Right atrium auricular region (tissue), 2 donors: ENCODE results near the gene ABCA3. TPM values are rescaled to one million over a fixed set of nuclear protein-coding genes. Genes with fewer than 3 reads are reported as not detected.
A peak's percentile ranks its signal among the peaks of the same experiment; 100 is the strongest.

Experiments used
- DNase-seq: peaks from one replicate; pipeline ENCODE4 v3.0.0-alpha.2; 2019; ENCODE audit warnings: low spot score
- H3K27ac ChIP-seq, 2 donors: fragments of 200-600 bp; sonication (generic); 1 replicate in 1 of 2; 2 replicates in 1 of 2; pipeline ENCODE4 v1.5.1; 2016 to 2019
- H3K27me3 ChIP-seq, 2 donors: fragments of 200-600 bp; sonication (generic); one replicate each; pipeline versions ENCODE4 v1.5.1 to v1.6.0; 2017 to 2019
- H3K36me3 ChIP-seq: fragments of 200-600 bp; sonication (generic); one replicate; pipeline ENCODE4 v1.5.1; 2016
- H3K4me1 ChIP-seq, 2 donors: fragments of 200-600 bp; sonication (generic); one replicate each; pipeline versions ENCODE4 v1.5.1 to v1.6.0; 2017 to 2019
- H3K4me3 ChIP-seq, 2 donors: fragments of 200-600 bp; sonication (generic); 1 replicate in 1 of 2; 2 replicates in 1 of 2; pipeline ENCODE4 v1.5.1; 2017 to 2019; ENCODE audit warnings: mild to moderate bottlenecking in 1 of 2, moderate library complexity in 1 of 2
- H3K9me3 ChIP-seq, 2 donors: fragments of 200-600 bp; sonication (generic); one replicate each; pipeline ENCODE4 v1.5.1; 2019
- total RNA-seq, 2 donors: library from RNA; depleted of rRNA; stranded (reverse); fragments of >200 nt; gene quantifications; one replicate each; pipeline ENCODE4 v1.1.0, GENCODE V29; 2016
- TF ChIP-seq, protein P1 (sequence below), 2 donors: fragments of 200-600 bp; sonication (generic); IDR thresholded peaks; one replicate each; pipeline ENCODE4 v1.5.1; 2019; ENCODE audit warnings: antibody characterized with exemption in 2 of 2

Gene ABCA3
- total RNA-seq, 2 donors from 2014 or later: 7.5 to 10.1 TPM

DNA sequence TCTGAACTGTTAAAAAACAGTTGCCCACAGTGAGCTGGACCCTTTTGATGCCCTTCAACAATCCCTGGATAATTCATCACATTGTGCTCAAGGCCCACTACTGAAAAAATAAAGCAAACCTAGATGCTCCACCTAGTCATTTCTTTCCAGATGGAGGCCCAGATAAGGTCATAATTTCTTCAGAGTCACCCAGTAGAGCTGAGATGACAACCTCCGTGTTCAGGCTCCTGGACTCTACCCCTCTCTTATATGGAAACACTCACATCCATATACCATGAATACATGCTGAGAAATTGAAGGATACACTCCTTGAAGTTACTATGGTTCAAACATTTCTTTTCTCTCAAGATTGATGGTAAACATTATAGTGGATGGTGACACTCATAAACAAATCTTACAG lies 2.7 kb upstream of the ABCA3 start:
- TF ChIP-seq, protein P1, sequence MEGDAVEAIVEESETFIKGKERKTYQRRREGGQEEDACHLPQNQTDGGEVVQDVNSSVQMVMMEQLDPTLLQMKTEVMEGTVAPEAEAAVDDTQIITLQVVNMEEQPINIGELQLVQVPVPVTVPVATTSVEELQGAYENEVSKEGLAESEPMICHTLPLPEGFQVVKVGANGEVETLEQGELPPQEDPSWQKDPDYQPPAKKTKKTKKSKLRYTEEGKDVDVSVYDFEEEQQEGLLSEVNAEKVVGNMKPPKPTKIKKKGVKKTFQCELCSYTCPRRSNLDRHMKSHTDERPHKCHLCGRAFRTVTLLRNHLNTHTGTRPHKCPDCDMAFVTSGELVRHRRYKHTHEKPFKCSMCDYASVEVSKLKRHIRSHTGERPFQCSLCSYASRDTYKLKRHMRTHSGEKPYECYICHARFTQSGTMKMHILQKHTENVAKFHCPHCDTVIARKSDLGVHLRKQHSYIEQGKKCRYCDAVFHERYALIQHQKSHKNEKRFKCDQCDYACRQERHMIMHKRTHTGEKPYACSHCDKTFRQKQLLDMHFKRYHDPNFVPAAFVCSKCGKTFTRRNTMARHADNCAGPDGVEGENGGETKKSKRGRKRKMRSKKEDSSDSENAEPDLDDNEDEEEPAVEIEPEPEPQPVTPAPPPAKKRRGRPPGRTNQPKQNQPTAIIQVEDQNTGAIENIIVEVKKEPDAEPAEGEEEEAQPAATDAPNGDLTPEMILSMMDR (IDR thresholded peaks at IDR 0.05): no peak
- Histone ChIP-seq H3K36me3 (no peaks in the 10 kb centered on the region), H3K9me3 (no peaks in the 10 kb centered on the region), H3K4me1 (peaks cover 0 to 23% of the 10 kb centered on the region in 2 donors), H3K27ac (no peak overlapping the region), H3K4me3 (no peak overlapping the region), H3K27me3 (no peaks in the 10 kb centered on the region)
- no peak for DNase-seq

DNA sequence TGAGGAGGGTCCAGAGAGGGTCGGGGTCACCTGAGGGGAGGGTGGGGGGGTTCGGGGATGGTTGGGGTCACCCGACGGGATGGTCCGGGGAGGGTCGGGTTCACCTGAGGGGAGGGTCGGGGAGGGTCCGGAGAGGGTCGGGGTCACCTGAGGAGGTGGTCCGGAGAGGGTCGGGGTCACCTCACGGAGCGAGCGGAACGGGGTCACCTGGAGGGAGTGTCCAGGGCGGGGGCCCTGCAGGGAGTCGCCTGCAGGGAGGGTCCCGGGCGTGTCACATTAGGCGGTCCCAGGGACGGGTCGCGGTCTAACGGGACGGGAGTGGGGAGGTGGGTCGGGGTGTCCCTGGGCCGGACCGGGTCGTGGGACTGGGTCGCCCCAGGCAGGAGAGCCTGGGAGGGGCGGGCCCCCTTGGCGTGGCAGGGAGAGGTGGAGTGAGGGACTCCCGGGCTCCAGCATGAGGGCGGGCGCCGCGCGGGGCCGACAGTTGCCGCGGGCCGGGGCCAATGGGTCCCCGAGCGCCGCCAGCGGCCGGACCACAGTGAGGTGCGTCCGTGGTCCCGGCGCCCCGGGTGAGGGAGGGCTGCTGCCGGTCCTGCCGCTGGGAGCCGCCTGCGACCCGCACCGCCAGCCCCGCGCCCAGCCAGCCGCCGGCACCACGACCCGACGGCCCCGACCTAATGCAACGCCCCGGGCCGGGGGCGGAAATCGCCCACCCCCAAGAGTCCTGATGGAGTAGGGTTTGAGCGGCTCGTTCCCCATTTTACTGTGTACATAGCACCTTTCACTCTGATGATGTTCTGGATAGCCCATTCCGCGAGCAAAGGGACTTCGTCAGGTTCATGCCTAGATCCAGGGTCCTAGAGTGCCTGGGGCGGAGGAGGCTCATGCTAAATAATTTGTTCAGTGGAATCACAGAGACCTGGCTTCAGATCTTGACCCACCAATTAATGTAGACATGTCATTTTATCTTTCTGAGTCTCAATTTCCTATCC lies 1.2 kb upstream of the ABCA3 start:
- H3K27ac ChIP-seq: no peak overlapping the region
- TF ChIP-seq, protein P1 (IDR thresholded peaks at IDR 0.05): no peak
- DNase-seq: no peak

DNA sequence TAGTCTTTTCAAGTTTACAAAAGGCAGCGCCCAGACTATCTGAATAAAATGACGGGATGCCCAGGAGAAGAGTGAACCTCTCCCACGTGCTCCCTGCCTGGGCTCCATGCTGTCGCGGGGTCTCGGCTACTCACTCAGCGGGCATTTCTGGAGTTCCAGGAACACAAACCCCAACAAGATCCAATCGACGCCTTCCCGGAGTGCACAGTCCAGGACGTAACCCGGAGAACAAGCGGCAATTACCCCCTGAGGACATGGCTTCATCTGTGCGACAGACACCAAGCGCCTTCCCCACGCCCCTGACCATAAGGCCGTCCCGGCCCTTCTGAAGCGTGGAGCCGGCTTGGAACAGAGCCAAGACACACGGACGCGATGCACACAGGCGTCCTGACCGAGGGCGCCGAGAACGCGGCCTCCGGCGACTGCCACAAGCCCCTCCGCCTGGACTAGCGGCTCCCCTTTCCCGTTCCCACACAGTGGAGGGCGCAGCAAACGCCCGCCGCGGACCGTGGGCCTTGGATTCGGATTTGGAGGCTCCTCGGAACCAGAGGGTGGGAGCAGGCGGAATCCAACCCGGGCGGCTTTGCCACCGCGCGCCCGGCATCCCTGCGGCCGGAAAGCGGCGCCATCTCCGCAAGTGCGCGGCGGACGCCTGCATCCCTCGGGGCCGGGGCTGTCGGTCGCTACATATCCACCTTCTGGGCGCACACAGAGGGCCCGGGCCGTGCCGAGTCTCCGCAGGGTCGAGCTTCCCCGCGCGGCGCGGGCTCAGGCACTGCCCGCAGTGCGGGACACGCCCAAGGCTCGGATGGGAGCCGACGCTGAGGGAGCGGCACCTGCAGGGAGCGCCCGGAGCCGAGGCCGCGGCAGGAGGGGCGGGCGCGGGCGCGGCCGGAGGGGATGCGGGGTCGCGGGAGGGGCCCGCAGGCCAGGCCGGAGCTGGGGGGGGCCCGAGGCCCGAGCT lies 725 bp downstream of the ABCA3 start:
- no peaks in the 10 kb centered on the region for H3K36me3 ChIP-seq
- H3K4me3 ChIP-seq: peak overlapping the region; percentile 74 to 78
- H3K9me3 ChIP-seq: no peaks in the 10 kb centered on the region
- peaks cover 0 to 23% of the 10 kb centered on the region in 2 donors for H3K4me1 ChIP-seq
- H3K27me3 ChIP-seq: no peaks in the 10 kb centered on the region
- no peak for DNase-seq
- TF ChIP-seq, protein P1 (IDR thresholded peaks at IDR 0.05): peak in 1 of 2 donors; percentile 37
- peak overlapping the region; percentile 24 to 62 for H3K27ac ChIP-seq

More for the DNA sequence above, 1.2 kb upstream of the ABCA3 start:
- H3K36me3 ChIP-seq: no peaks in the 10 kb centered on the region
- no peaks in the 10 kb centered on the region for H3K27me3 ChIP-seq
- H3K9me3 ChIP-seq: no peaks in the 10 kb centered on the region
- H3K4me3 ChIP-seq: peak overlapping the region; percentile 20 to 78
- H3K4me1 ChIP-seq: peaks cover 0 to 23% of the 10 kb centered on the region in 2 donors

DNA sequence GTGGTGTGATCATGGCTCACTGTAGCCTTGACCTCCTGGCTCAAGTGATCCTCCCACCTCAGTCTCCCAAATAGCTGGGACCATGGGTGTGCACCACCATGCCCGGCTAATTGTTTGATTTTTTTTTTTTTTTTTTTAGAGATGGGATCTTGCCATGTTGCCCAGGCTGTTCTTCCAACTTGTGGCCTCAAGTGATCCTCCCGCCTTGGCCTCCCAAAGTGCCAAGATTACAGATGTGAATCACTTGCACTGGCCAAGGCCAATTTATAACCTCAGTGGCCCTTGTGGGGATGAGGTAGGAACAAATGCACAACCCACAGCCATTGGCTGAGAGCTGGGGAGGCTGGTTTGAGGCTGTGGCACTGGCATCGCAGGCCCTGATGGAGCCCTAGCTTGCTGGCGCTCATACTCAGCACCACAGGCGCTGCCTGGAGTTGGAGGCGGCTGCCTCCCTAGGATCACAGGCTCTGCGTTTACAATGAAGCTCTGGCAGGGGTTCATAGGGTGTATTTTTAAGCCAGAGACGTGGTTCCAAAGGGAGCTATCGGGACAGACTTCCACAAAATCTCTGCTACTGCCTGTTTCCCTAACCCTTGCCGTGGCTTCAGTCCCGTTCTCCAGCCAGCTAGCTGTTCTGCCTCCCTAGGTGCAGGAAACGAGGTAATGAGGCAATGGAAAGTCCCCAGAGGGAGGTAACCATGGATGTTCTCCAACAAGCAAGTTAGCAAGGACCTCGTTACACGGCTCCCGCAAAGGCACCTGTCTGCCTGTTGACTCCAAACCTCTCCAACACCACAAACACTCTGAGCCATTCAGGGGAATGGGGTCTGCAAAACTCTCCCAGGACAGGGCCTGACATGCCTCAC lies 2.9 kb downstream of the ABCA3 start:
- TF ChIP-seq, protein P1 (IDR thresholded peaks at IDR 0.05): no peak
- no peak for DNase-seq
- H3K4me1 ChIP-seq: peaks cover 0 to 23% of the 10 kb centered on the region in 2 donors
- H3K27ac ChIP-seq: no peak overlapping the region
- no peak overlapping the region for H3K4me3 ChIP-seq
- H3K27me3 ChIP-seq: no peaks in the 10 kb centered on the region
- no peaks in the 10 kb centered on the region for H3K36me3 ChIP-seq
- no peaks in the 10 kb centered on the region for H3K9me3 ChIP-seq
